Renal pelvis (tissue), 4 donors: Measurements from ENCODE around the gene KLK5. TPM values are rescaled to one million over a fixed set of nuclear protein-coding genes. Genes with fewer than 3 reads are reported as not detected.
"Not testable (repeated sequence)": the region's sequence is repeated elsewhere in the genome, so short reads cannot be mapped to it uniquely, and the experiment has no call there.

ENCODE experiments used
- DNase-seq: peaks from one replicate; pipeline ENCODE4 v3.0.0-alpha.2; 2013
- polyA plus RNA-seq, 3 donors: library from polyadenylated mRNA; unstranded; fragments of 120-200 nt; gene quantifications; one replicate each; pipeline ENCODE4 v1.2.1, GENCODE V29; 2013; ENCODE audit not compliant: insufficient read length in 3 of 3

The KLK5 gene
- polyA plus RNA-seq, 3 donors, result 1.6 to 1.9 (median 1.9) TPM

GRCh38 chr19:50922317-50922853, 30.5 kb downstream of the KLK5 start:
- peak; percentile 83 for DNase-seq

- DNase-seq, result no peak
Measured at GRCh38 chr19:50921426-50922316, 31.2 kb downstream of the KLK5 start.

- no peak for DNase-seq
Measured at GRCh38 chr19:50916069-50916468, 36.8 kb downstream of the KLK5 start.

GRCh38 chr19:50912727-50913716, 39.8 kb downstream of the KLK5 start:
- DNase-seq, result no peak

- DNase-seq, result no peak
Measured at GRCh38 chr19:50912102-50912599, 40.7 kb downstream of the KLK5 start.

GRCh38 chr19:50911206-50912101, 41.4 kb downstream of the KLK5 start, which contains the start of gene KLK4:
Gene KLK4, minus strand, starts transcription at chr19:50911395. Its CDS starts 657 bp downstream, at chr19:50910738.
- no peak for DNase-seq

GRCh38 chr19:50910722-50911121, 42.1 kb downstream of the KLK5 start:
- DNase-seq, result no peak

- DNase-seq, result peak; percentile 38
Measured at GRCh38 chr19:50909240-50910070, 43.4 kb downstream of the KLK5 start.

- DNase-seq, result no peak
Measured at GRCh38 chr19:50908336-50908735, 44.5 kb downstream of the KLK5 start.

- no peak for DNase-seq
Measured at GRCh38 chr19:50906217-50906616, 46.6 kb downstream of the KLK5 start.

- no peak for DNase-seq
Measured at GRCh38 chr19:50902640-50903039, 50.2 kb downstream of the KLK5 start.

GRCh38 chr19:50899569-50899968, 53.3 kb downstream of the KLK5 start:
- no peak for DNase-seq

GRCh38 chr19:50898018-50898417, 54.8 kb downstream of the KLK5 start:
- DNase-seq, result no peak

- no peak for DNase-seq
Measured at GRCh38 chr19:50897612-50898011, 55.2 kb downstream of the KLK5 start.

GRCh38 chr19:50897191-50897607, 55.6 kb downstream of the KLK5 start:
- DNase-seq, result no peak

- peak; percentile 71 for DNase-seq
Measured at GRCh38 chr19:50896591-50897190, 56.1 kb downstream of the KLK5 start.

GRCh38 chr19:50896089-50896590, 56.7 kb downstream of the KLK5 start:
- DNase-seq, result not testable (repeated sequence)

- DNase-seq, result no peak
Measured at GRCh38 chr19:50894478-50895356, 58.1 kb downstream of the KLK5 start.
